D721Med (cell line): ENCODE data around the gene CEP78.

Experiments used
- DNase-seq: peaks from one replicate; pipeline ENCODE4 v3.0.0; 2011; ENCODE audit warnings: low spot score; ENCODE audit not compliant: insufficient read length
- FAIRE-seq: peaks from 2 replicates; lab custom pipeline; 2011; peaks lifted over from hg19 to GRCh38; lab: Jason Lieb, UNC
- CTCF ChIP-seq: IDR thresholded peaks from 2 replicates; pipeline ENCODE4 v1.5.1; 2012; ENCODE audit warnings: mild to moderate bottlenecking, control low read depth; ENCODE audit not compliant: insufficient read depth; ENCODE audit errors: missing control alignments

The CEP78 gene

GRCh38 chr9:78292716-78293497 is 57.0 kb downstream of the CEP78 start:
- FAIRE-seq (no peak), DNase-seq (no peak)
- TF ChIP-seq CTCF, result no peak

GRCh38 chr9:78294290-78295176 is 58.7 kb downstream of the CEP78 start:
- no peak for FAIRE-seq
- DNase-seq, result no peak
- no peak for TF ChIP-seq CTCF

GRCh38 chr9:78295177-78295575 is 59.3 kb downstream of the CEP78 start:
- TF ChIP-seq CTCF, result no peak
- DNase-seq (no peak), FAIRE-seq (no peak)

GRCh38 chr9:78295731-78296130 is 59.9 kb downstream of the CEP78 start:
- no peak for DNase-seq
- no peak for TF ChIP-seq CTCF
- FAIRE-seq, result no peak

GRCh38 chr9:78296201-78296892 is 60.5 kb downstream of the CEP78 start:
- DNase-seq (no peak), FAIRE-seq (no peak)

More at GRCh38 chr9:78296201-78296892, 60.5 kb downstream of the CEP78 start:
- no peak for TF ChIP-seq CTCF
